22Rv1 (cell line): Measurements from ENCODE around the gene CLN5.

Experiments used
- H3K27ac ChIP-seq: fragments of 450-650 bp; 2 replicates; pipeline ENCODE4 v1.5.1; 2017
- ZFX ChIP-seq: fragments of 450-650 bp; IDR thresholded peaks from 2 replicates; pipeline ENCODE4 v1.6.1; 2017; ENCODE audit warnings: antibody characterized with exemption, borderline replicate concordance
- TF ChIP-seq, protein P1 (sequence below): fragments of 450-650 bp; IDR thresholded peaks from 2 replicates; pipeline ENCODE4 v1.5.1; 2017; ENCODE audit warnings: mild to moderate bottlenecking

Gene CLN5

DNA sequence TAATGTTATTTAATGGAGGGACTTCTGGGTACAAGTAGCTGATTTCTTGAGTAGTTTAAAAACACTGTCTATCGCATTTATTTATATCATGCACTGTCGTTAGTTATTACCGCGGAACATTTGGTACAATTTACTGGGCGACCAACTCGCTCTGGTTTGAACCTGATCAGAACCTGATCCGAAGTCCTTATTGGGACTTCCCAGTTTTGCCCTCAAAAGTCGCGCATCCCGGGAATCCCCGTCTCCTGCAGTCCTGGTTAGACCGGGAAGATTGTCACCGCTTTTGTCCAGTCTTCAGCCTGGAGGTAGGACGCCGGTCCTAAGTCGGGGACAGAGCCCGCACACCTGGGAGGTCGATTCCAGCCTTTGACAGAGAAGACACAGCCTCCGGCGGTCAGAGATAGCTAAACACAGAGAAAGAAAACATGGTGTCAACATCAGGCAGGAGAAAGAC lies 694 bp downstream of the CLN5 start:
- peak overlapping the region; percentile 55 for H3K27ac ChIP-seq
- TF ChIP-seq ZFX, result no peak
- TF ChIP-seq, protein P1, sequence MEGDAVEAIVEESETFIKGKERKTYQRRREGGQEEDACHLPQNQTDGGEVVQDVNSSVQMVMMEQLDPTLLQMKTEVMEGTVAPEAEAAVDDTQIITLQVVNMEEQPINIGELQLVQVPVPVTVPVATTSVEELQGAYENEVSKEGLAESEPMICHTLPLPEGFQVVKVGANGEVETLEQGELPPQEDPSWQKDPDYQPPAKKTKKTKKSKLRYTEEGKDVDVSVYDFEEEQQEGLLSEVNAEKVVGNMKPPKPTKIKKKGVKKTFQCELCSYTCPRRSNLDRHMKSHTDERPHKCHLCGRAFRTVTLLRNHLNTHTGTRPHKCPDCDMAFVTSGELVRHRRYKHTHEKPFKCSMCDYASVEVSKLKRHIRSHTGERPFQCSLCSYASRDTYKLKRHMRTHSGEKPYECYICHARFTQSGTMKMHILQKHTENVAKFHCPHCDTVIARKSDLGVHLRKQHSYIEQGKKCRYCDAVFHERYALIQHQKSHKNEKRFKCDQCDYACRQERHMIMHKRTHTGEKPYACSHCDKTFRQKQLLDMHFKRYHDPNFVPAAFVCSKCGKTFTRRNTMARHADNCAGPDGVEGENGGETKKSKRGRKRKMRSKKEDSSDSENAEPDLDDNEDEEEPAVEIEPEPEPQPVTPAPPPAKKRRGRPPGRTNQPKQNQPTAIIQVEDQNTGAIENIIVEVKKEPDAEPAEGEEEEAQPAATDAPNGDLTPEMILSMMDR, result no peak

DNA sequence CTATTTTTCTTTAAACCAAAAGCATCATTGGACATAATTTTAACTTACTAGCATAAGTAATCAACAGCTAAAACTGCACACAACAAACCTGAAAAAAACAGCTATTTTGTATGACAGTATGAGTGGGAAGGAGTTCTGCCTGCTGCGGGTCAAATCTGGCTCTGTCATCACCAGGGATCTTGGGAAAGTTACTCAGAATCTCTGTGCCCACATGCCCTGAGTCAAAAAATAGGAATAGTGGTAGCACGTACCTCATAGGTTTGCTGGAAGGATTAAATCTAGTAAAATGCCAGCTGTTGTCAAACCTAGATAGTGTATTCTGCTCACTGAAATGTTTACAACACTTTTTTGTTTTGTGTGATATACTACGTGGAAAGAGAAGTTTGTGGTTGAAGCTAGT lies 1.1 kb downstream of the CLN5 start:
- H3K27ac ChIP-seq, result no peak overlapping the region
- TF ChIP-seq, protein P1, result no peak
- no peak for TF ChIP-seq ZFX

DNA sequence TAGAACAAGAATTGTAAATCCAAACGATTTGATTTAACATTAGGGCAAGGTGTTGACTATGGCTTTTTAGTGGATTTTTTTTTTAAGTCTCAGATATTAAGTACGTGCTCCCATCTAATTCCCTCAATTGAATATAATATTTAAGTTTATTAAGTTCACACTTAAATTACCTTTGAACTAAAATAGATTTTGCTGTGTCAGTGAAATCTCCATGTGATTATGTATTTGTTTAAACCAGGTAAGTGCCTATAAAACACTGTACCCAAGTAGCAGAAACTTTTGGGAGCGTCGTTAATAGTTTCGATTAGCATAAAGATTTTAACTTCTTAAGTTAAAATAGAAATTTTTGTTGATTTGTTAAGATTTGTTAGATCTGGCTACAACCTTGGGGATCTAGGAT lies 1.6 kb downstream of the CLN5 start:
- H3K27ac ChIP-seq, result no peak overlapping the region
- TF ChIP-seq ZFX, result no peak
- TF ChIP-seq, protein P1, result no peak

DNA sequence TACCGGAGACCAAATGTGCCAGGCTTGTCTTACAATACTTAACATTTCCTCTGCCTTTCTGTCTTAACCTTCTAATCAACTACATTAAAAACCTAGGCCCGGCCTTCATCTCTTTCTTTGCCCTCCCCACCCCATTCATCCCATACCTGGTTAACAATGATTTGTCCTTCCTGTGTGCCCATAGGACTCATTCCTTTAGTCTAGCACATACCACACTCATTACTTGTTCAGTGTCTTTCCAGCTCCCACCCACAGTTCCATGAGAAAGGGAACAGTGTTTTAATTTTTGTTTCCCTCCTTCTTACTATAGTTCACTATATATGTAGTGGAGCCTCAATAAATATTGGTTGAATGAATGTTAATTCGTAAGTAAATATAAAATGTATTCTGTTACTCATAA lies 2.4 kb downstream of the CLN5 start:
- no peak overlapping the region for H3K27ac ChIP-seq
- TF ChIP-seq ZFX, result no peak
- TF ChIP-seq, protein P1, result no peak

DNA sequence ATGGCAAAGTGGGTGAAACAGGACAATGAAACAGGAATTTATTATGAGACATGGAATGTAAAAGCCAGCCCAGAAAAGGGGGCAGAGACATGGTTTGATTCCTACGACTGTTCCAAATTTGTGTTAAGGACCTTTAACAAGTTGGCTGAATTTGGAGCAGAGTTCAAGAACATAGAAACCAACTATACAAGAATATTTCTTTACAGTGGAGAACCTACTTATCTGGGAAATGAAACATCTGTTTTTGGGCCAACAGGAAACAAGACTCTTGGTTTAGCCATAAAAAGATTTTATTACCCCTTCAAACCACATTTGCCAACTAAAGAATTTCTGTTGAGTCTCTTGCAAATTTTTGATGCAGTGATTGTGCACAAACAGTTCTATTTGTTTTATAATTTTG lies 8.6 kb downstream of the CLN5 start:
- TF ChIP-seq, protein P1, result no peak
- TF ChIP-seq ZFX, result no peak
- no peak overlapping the region for H3K27ac ChIP-seq

DNA sequence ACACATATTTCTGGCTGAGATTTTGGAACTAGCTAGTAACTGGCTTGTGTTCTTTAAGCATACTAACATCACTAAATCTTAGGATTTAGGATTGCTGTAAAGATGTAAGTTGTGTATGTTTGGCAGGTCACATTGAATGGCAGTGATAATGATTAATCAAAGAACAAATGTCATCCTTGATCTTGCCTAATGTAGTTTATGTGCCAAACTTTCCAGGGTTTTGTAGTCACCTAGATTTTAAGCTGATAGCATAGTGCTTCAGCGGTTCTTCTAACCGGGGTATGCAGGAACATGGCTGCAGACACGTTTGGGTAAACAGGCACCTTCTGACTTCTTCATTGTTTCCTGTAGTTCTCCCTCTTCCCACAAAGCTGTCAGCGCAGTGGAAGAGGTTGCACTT lies 9.7 kb downstream of the CLN5 start:
- no peak for TF ChIP-seq ZFX
- TF ChIP-seq, protein P1, result no peak
- H3K27ac ChIP-seq, result no peak overlapping the region

DNA sequence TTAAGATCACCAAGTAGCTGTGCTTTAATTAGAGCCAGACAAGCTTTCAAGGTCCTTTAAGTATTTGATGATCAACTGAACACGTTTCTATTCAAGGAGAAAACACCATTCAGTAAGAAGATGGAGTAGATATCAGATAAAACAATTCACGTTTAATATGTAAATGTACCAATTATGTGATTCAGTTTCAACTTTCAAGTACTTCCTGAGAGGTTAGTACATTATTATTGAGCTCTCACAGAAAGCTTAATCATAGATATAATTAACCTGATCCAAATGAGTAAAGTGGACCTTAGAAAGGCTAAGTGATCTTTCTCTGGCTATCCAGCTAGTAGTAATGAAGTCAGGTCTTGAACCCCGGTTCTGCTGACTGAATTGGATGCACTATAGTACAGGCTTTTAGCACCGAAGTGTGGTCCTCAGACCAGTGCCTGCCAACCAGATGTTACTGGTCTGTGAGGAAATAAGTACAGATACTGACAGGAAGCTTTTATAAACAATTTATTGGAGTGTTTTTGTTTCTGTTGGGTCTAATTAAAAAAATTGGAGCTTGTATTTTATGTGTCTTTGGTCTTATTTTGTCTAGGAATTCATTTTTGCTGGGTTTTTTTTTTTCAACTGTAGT lies 10.2 kb downstream of the CLN5 start:
- TF ChIP-seq ZFX, result no peak
- TF ChIP-seq, protein P1, result no peak
- H3K27ac ChIP-seq, result no peak overlapping the region
